Measurements from ENCODE around the gene RNASE4.
A peak's percentile ranks its signal among the peaks of the same experiment; 100 is the strongest.

The RNASE4 gene

DNA sequence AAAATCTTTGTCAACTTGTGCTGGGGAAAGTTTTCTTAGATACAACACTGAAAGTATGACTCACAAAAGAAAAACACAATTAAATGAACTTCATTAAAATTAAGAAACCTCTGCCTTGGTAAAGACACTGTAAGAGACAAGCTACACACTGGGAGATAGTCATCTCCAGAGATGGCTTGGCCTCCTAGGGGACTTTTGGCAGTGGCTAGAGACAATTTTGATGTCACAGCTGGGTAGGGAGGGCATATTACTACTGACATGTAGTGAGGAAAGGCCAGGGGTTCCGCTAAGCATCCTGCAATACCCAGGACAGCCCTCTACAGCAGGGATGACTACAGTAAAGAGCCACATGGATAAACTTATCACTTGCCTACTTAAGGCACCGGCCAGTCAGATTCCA, 8.7 kb upstream of the RNASE4 start:
- no peak for DNase-seq (ENCODE audit: low spot score)

DNA sequence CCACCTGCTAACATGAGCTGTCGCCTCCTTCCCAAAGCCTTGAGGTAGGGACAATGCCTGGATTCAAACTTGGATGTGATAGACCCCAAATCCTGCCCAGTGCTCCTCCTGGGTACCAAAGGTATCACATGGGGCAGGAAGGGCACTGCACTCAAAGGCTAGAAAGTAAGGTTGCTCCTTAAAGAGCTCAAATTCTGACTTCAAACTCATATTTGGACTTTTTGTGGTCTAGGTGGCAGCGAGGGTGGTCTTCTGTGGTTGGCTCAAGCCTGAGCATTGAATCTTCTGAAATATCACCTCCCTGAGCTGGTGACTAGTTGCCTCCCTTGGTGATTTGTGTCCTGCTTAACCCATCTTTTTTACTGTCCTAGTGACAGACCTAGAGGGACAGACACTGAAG, 8.3 kb upstream of the RNASE4 start:
- DNase-seq (ENCODE audit: low spot score), result no peak

DNA sequence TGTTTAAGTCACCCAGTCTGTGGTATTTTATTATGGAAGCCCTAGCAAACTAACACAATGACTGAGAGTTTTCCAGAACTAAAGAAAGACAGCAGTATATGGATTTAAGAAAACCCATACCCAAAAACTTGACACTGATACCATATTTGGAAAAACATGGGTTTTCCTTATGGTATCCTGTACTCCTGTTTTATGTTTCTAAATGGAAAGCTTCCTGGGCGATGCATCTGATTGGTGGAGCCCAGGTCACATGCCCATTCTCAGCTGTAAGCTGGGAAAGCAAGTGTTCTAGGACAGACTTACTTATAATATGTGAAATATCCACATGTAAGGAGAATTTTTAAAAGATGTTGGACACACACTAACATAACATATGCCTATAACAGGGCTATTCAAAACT, 4.5 kb upstream of the RNASE4 start:
- DNase-seq (ENCODE audit: low spot score), result peak; percentile 24

DNA sequence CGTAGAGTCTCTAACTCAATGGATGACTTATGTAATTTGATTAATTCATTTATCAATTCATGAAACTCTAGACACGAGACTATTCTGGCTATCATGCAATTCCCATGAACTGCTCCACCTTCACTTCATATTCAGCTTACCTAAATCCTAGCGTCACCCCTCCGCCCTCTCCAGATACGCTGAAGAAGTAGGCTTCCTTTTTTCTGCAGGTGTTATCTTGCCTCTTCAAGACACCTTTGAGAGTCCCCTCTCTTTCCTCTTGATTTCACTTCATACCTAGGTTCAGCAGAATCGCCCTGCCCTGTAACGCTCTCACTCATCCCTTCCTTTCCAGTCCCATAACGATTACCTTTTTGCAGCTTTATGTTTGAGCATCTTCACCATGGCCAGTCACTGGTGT, 4.0 kb upstream of the RNASE4 start:
- no peak for DNase-seq (ENCODE audit: low spot score)

DNA sequence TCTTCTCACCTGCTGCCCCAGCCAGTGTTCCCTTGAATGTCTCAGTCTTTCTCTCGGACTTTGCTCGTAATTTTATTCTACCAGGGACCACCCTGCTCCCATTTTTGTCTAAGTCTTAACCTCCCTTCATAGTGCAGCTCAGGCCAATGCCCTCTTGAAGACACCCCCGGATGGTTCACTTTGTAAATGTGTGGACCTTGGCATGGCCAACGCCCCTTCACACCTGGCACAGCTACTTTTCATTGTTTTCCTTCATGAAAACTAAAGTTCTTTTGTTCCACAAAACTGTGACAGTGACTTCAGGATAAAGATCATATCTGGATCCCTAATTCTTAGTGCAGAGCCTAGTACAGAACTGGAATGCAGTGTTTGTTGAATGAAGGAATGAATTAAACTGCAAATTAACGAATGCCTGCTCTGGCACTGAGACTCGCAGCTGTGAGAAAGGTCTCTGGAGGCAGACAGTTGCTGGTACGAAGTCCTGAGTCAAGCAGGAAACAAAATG, 3.5 kb upstream of the RNASE4 start:
- peak; percentile 60 for DNase-seq (ENCODE audit: low spot score)

DNA sequence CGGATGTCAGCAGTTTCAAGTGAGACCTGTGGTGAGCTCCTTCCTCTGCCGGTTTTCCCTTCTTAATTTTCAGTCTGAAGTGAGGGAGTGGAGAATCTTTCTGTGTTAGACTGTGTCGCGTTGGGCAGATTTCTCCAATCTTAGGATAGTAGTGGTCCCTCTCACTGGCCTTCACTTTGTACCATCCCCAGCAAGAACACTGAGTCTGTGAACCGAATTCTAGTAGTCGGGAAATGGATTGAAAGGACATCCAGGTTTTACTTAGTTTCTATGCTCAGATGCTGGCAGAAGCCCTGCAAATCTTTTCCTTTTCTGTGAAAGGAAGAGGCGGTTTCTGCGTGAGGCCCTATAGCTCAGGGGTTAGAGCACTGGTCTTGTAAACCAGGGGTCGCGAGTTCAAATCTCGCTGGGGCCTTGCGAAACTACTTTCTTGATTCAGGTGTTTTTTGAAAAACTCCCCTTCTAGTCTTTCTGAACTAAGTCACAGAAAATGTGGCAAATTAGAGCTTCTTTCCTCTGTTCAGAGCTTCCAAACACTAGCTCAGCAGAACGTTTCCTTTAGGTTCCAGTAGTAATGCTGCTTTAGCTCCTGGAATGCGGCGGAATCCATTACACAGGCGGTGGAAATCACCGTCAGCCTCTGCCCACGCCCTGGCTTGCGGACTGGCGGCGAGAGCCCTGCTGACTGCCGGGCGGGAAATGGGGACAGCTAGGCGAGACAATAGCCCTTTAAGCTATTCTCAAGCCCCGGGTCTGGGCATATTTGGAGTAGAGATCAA, 2.8 kb upstream of the RNASE4 start:
- peak; percentile 63 for DNase-seq (ENCODE audit: low spot score)

DNA sequence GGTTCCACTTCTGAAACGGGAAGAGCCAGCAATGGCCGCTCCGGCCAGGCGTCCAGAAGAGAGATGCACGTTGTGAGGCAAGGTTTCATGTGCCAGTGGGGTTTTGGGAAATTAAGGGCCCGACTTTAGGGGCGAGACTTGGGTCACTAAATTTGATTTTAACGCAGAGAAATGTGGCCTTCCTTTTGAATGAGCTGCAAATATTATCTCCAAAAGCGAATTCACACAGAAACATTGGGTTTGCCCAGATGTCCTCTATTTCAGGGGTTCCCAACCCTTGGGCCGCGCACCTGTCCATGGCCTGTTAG, 2.3 kb upstream of the RNASE4 start:
- DNase-seq (ENCODE audit: low spot score), result no peak

DNA sequence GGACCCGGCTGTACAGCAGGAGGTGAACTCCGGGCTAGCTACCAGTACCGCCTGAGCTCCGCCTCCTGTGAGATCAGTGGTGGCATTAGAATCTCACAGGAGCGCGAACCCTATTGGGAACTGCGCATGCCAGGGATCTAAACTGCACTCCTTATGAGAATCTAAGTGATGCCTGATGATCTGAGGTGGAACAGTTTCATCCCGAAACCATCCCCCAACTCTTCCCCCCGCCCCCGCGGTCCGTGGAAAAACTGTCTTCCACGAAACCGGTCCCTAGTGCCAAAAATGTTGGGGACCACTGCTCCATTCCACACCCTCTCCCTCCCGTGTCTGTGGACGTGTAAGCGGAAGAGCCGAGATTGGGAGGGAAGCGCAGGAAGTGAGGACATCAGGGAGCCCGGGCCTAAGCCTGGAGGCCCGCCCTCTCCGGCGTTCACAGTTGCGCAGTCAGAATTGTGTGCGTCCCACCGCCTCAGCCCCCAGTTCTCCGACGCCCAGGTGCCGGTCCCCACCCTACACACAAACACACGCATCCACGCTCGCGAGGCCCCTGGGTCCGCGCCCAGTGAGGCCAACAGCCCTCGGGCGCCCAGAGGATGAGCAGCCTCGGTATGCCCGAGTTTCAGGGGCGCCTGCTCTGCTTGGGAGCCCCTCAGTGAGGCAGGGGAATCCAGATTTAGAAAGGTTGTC, 1.8 kb upstream of the RNASE4 start:
- DNase-seq (ENCODE audit: low spot score), result peak; percentile 93

DNA sequence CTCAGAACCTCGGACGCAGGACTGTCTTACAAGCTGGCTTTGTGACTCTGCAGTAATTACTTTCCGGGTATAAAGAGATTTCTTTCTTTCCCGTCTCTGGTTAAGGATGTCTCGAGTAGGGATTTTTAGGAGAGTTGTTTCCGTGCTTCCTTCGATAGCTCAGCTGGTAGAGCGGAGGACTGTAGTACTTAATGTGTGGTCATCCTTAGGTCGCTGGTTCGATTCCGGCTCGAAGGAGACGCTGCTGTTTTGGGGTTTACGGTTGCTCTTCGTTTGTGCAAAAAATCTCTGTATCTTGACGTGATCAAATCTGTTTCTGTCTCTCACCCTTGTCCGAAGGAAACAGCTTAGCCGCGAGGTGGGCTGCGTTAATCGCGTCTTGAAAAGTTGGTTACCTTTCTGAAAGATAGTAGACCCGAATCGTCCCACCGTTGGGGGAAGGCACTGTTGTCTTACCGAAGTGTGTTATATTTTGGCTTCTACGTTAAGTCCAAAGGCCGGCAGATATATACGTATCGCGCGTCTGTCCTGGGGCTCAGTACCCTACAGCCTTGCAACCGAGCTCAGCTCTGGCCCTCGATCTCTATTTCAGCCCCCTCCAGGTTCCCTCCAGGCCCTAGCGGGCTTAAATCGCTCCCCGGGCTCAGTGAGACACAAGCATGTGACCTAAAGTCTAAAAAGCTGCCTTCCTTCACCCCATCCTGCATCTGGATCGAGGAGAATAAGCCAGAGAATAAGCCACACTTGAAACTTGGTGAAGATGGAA, 1.1 kb upstream of the RNASE4 start:
- DNase-seq (ENCODE audit: low spot score), result peak; percentile 58

DNA sequence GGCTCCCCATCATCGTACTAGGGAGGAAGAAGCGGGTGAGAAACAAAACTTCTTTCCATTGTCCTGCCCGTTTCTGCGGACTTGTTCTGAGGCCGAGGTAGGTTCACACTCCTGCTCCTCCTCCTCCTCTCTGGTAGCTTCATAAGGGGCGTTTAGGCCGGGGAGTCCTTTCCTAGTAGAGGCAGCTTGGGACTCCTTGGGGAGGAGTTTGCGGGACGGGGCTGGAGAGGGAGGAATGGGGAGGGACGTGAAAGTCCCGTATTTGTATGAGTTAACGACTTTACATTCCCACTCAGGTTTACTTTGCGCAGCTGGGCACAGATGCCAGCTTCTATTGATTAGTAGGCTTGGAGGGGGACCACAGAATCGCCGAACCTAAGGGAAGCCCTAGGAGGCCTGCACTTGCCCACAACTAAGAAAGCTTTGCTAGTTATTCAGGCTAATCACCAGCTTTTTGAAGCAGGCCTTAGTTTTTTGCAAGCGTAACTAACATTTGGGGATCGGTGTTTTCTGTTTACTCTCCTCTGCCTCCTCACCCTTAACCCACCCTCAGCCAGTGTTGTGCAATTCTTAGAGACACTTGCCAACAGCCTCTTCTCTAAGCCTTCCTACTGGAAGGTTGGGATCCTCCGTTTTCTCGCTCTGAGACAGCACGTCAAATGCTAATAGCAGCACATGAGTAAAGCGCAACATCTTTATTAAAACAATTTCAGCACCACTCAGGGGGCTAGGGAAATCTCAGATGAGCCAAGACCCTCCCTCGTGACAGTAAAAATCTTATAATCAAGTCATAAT, 499 bp downstream of the RNASE4 start:
- DNase-seq (ENCODE audit: low spot score), result peak; percentile 66

DNA sequence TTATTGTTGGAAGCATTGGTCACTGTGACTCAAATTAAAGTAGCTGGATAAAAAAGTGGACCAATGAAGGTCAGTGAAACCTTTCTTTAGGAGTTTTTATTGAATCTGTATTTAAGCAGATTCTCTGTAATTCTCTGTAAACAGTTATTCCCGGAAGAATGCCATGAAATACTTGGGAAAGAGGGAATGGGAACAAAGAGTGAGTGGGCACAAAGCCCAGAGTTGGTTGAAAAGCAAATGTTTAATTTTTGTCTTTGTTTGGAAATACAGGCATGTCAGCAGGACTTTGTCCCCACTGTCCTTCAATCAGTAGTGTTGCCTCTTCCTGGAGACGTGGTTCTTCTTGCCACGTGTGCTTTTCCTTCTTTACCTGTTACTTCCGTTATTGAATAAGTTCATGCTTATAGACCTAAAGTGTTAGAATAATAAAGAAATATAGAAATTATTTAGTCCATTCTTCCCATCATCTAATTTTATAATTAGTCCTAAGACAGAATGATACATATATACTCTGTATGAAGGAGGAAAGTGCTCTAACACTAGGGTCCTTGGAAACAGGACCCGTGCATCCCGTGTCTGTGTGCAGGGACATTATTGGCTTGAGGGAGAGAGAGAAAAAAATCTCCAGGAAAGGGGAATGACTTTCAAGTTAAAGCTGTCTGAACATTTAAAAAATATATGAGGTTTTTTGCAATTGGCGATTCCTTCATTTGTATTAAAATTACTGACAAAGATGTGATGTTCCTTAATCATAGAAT, 2.2 kb downstream of the RNASE4 start:
- DNase-seq (ENCODE audit: low spot score), result no peak

DNA sequence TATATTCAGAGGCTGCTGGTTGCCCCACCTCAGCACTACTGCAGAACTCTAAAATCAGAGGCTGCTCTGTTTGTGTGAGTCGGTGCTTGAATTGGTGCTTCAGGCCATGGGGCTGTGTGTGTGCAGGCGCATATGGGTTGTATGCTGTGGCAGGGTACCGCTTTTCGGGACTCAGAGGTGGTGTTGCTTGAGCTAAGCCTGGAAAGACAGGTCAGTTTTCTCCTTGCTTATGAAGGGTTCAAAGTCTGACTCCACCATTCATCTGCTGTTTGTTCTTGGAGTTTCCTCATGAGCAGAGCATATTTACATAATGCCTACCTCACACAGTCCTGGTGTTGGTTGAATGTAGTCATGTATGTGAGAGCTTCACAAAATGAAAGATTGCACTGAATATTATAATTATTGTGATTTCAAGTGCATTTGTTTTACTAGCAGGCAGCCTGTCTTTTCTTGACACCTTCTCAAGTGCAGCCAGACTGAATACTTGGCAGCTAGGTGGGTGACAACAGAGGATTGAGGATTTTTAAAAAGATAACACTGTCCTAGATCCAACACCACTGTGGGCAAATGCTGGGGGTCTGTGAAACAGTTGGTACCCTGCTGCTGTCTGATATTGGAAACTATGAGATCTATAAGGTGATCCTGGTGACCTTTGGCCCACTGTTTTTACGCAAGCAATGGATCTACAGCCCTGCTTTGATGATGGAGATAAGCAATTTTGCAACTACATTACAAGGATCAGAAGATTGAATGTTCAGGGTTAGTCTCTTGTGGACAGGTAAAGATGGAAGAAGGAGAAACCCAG, 3.2 kb downstream of the RNASE4 start:
- no peak for DNase-seq (ENCODE audit: low spot score)

DNA sequence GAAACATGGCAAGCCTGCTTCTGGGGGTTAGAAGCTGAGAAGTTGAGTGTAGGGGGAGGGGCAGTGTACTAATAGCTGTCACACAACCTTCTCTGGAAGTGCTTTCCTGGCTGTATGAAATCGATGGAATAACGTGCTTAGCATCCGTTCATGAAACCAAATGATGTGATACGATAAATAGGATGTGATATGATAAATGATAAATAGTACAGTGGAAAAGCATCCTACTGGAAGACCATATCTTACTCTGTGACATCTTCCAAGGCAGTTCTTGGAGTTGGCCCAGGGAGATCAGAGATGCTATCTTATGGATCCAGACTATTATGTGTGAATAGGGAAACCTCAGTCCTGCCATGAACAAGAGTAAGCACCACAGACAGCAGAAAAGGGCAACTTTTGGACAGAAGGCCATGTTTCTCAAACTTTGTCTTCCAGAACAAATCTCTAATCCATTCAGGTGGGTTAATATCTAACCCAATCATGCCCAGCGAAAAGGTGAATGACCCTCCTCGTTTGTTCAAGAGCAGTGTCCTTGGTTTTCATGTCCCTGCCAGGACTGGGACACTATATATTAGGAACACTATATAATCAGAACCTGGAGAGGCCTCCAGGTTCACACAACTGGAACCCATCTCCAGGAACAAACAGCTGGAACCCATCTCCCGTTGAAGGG, 3.9 kb downstream of the RNASE4 start, which contains the start of gene ANG:
ANG (plus strand) TSS at position 598 of the 673 bp plus-strand sequence. CDS start 4,801 bp downstream, outside the sequence.
- no peak for DNase-seq (ENCODE audit: low spot score)

DNA sequence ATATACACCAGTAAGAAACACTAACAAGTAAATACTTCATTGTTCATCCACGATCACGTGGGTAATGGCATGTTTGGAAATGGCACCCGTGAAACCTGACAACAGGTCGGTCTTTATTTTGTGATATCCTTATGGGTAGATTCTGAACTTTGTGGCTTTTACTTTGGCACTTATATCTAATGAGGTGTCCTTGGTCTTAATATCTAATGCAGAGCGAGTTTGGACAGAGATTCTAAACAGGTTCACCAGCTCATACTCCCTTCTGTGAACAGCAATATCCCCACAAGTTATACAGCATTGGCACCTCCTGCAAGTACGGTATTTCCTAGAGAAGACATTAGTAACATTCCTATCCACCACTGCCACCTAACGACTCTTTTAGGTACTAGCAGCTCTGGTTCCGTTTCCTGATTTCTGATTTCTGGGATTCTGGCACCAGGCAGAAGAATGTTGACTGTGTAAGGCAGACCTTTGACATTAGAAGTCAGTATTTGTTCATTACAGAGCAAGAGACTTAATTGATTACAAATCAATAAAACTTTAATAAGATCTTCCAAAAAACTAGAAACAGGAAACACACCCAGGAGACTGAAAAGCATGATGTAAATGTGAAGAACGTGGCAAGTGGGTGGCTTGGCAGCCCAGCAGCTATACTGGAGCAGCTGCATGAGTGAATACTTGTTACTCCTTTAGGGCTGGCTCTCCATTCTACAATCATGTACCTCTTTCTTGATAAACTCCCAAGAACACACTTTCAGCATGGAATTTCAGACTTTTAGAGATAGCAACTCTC, 6.7 kb downstream of the RNASE4 start:
- DNase-seq (ENCODE audit: low spot score), result peak; percentile 80

DNA sequence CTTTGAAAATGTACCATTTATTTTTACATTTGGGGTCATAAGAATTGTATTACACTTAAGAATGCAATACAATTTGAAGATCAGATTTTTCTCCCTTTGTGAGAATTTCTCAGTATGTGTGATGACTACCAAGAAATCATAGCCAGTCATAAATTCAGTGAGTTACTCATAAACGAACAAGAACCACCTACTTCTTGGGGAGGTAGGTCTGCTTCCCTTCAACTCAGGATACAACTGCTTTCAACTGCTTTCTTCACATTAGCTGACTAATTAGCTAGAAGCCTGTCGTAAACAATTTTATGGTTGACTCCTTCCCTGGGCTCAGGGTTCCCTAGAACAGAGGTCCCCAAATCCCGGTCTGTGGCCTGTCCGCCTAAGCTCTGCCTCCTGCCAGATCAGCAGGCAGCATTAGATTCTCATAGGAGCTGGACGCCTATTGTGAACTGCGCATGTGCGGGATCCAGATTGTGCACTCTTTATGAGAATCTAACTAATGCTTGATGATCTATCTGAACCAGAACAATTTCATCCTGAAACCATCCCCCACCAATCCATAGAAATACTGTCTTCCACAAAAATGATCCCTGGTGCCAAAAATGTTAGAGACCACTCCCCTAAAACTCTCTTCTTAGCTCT, 7.9 kb downstream of the RNASE4 start:
- no peak for DNase-seq (ENCODE audit: low spot score)

DNA sequence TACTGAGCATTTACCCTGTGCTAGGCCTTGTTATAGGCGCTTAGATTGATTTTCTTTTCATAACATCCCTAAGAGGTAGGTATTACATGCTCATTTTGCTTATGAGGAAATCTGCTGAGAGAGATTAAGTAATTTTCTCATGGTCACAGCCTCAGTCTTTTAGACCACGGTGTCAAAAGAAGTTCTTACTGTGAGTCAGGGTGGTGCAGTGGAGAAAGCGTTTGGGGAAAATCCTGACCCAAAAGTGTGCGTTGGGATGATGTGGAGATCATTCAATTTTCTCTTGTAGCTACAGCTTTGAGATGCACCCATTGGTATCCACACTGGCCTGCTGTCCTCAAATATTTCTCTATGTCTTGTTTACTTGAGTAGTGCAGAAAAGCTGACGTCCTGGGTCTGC, 12.4 kb downstream of the RNASE4 start:
- DNase-seq (ENCODE audit: low spot score), result no peak

DNA sequence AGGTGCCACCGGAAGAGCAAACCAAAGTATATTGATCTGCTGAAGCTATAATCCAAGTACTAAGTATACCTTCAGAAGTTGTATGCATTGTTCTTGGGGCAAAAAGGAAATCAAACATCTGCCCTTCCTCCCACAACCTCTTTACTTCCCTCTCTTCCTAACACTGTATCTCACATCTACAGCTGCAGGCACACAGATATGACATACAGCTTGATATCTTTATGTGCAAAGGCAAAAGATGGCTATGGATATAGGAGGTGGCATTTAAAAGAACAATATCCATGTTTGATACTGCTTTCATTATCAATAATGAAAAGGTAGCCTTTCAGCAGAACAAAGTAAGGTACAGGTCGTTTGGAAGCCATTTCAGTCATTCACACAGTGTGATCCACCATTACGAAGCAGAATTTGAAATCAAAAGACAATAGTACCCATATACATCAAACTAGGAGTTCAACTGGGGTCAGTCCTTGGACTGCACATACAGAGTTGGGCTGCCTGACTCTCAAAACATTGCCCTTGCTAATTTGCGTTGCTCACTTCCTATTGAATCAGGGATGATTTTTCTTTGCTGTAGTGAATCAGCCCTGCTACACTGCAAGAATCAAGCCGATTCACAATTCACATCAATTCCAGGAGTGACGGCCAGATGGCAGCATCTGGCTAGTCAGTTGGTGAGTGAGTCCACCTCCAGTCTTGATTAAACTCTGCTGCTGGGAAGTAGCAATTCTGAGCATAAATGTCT, 13.1 kb downstream of the RNASE4 start:
- peak; percentile 73 for DNase-seq (ENCODE audit: low spot score)

DNA sequence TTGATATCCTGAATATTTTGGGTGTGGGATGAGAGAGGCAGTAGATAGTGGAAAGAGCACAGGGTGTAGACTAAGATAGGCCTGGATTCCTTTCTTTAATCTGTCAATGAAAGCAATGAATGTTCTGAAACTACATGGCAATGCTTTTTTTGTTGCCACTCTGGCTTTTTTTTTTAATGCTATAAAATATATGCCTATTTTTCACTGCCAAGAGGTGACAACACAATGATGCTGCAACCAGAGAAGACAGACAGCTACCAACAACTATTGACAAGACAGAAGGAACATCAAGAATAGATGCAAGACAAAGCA, 13.6 kb downstream of the RNASE4 start:
- DNase-seq (ENCODE audit: low spot score), result no peak

Data from GM03348 (cell line).